RWPE1 (cell line): Measurements from ENCODE around the gene RUVBL1.

ENCODE experiments used
- CTCF ChIA-PET: fragments of 350-600 bp; sonication (Branson Sonifier 250); formaldehyde crosslinking; extraction: SDS; loops from one replicate; lab custom pipeline; 2021; lab: Yijun Ruan, JAX
- POLR2A ChIA-PET: fragments of 400-600 bp; formaldehyde crosslinking; extraction: SDS; loops from one replicate; lab custom pipeline; 2020; ENCODE audit warnings: antibody characterized with exemption; ENCODE audit not compliant: low non-redundant PET; lab: Yijun Ruan, JAX
- DNase-seq: peaks from one replicate; pipeline ENCODE4 v3.0.0; 2012; ENCODE audit warnings: low spot score
- H3K27ac ChIP-seq: fragments of 450-650 bp; 2 replicates; pipeline ENCODE4 v1.5.1; 2017
- TF ChIP-seq, protein P1 (sequence below): fragments of 450-650 bp; conservative IDR thresholded peaks from 2 replicates; pipeline ENCODE4 v1.5.1; 2017; ENCODE audit warnings: low read depth, mild to moderate bottlenecking

Gene RUVBL1

DNA sequence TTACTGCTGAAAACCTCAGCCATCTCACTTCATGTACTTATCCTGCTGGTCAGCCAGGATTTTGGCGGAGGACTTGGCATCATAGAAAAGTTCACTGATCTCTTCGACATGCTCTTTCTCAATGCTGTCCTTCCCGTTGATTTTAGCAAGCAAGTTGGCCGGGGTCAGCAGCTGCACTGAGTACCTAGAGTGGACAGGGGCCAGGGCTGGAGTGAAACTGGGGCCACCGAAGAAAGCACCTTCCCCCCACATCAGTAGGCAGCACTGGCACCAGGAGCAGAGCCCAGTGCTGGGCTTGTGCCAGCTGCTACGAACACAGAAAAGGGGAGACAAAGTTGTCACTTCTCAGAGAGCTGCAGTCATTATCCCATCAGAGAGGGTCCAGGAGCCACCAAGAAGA, 42.4 kb downstream of the RUVBL1 start:
- TF ChIP-seq, protein P1, sequence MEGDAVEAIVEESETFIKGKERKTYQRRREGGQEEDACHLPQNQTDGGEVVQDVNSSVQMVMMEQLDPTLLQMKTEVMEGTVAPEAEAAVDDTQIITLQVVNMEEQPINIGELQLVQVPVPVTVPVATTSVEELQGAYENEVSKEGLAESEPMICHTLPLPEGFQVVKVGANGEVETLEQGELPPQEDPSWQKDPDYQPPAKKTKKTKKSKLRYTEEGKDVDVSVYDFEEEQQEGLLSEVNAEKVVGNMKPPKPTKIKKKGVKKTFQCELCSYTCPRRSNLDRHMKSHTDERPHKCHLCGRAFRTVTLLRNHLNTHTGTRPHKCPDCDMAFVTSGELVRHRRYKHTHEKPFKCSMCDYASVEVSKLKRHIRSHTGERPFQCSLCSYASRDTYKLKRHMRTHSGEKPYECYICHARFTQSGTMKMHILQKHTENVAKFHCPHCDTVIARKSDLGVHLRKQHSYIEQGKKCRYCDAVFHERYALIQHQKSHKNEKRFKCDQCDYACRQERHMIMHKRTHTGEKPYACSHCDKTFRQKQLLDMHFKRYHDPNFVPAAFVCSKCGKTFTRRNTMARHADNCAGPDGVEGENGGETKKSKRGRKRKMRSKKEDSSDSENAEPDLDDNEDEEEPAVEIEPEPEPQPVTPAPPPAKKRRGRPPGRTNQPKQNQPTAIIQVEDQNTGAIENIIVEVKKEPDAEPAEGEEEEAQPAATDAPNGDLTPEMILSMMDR, result no peak
- ChIA-PET CTCF (interaction anchor here (1.0 kb wide), 1 partner anchor 14 kb away, joined by 5 read pairs; no protein-coding TSS in a partner anchor), POLR2A (no interaction called here)
- no peak for DNase-seq
- H3K27ac ChIP-seq, result peak overlapping the region; percentile 23

DNA sequence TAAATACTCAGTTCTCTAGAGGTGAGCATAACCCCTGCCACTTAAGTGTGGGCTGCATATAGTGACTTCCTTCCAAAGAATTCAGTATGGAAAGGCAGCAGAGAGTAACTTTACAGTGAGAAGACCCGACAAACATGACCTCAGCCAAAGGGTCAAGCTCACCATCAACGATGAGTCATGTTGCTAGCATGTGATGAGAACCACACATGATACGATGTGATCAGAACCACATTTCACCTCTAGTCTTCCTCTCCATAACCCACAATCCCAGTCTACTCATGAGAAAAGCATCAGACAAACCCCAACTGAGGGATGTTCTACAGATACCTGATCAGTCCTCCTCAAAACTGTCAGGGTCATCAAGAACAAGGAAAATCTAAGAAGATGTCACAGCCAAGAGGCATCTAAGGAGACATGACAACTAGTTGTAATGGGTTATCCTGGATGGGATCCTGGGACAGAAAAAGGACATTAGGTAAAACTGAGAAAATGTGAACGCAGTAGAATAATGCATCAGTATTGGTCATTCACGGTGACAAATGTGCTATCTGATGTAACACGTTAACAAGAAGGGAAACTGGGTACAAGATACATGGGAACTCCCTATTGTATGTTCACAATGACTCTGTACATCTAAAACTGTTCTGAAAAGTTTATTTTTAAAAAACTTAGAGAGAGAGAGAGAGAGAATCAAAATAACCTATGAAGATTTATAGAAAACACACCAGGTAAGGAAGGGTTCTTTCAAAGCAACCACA, 43.1 kb downstream of the RUVBL1 start:
- TF ChIP-seq, protein P1, result no peak
- CTCF ChIA-PET, result no interaction called here
- POLR2A ChIA-PET, result no interaction called here
- DNase-seq, result peak; percentile 34
- H3K27ac ChIP-seq, result no peak overlapping the region; the same call in 1 of the 2 replicates

DNA sequence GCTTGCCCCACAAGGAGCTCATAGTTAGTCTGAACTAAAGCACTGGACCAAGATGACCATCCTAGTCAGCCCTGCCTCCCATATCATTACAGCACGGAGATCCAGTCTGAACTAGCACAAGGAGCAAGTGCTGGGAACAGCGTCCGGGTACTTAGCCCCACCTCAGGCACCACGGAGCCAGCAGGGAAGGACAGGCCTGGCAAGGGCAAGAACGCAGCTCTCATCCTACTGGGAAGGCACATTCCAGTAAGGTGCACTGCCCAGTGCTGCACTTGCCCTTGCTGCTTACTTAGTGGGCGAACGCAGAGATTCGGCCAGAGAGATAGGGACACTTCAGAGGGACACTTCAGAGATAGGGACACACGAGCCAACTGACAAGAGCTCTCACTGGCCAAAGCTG, 43.8 kb downstream of the RUVBL1 start:
- TF ChIP-seq, protein P1, result no peak
- ChIA-PET CTCF (no interaction called here), POLR2A (no interaction called here)
- no peak for DNase-seq
- H3K27ac ChIP-seq, result no peak overlapping the region

DNA sequence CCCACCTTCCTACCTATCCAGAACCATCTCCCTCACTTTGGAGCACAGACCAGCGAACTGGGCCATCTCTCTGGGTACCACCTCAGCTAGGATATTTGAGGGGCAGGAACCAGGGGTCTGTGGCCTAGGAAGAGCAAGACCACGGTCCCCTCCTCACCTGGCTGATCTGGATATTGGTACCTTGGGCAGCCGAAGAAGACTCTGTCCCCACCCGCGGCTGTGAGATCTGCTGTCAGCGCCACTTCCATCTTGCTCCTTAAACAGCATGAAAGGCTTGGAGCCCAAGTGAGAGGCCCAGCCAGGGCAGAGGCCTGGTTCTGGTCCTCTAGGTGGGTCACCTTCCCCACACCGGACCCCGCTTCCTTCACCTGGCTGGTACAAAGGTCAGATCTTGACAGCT, 44.7 kb downstream of the RUVBL1 start:
- TF ChIP-seq, protein P1, result no peak
- no peak for DNase-seq
- CTCF ChIA-PET, result interaction anchor here (0.6 kb wide), 1 partner anchor 11 kb away, joined by 3 read pairs; no protein-coding TSS in a partner anchor
- POLR2A ChIA-PET, result no interaction called here
- H3K27ac ChIP-seq, result peak overlapping the region; percentile 25; the same call in 1 of the 2 replicates

DNA sequence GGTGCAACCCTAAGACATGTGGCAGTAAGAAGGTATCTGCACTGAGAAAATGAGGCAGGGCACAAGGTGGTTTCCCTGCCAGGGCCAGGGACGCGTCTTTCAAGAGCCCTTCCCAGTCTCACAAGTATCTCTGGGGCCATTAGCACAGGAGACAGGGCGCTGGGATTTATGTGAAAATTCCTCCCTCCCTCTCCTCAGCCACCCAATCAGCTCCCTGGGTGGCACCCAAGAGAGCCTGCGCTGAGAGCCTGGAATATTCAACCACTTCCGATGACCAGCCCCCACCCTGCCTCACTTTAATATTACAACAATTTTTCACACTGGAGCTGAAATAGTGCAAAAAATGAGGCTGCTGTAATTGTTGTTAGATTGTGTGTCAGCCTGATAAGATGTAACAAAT, 45.3 kb downstream of the RUVBL1 start:
- H3K27ac ChIP-seq, result peak overlapping the region; percentile 76
- no peak for DNase-seq
- CTCF ChIA-PET, result interaction anchor here (0.6 kb wide), 1 partner anchor 10 kb away, joined by 3 read pairs; no protein-coding TSS in a partner anchor
- POLR2A ChIA-PET, result no interaction called here
- TF ChIP-seq, protein P1, result no peak

DNA sequence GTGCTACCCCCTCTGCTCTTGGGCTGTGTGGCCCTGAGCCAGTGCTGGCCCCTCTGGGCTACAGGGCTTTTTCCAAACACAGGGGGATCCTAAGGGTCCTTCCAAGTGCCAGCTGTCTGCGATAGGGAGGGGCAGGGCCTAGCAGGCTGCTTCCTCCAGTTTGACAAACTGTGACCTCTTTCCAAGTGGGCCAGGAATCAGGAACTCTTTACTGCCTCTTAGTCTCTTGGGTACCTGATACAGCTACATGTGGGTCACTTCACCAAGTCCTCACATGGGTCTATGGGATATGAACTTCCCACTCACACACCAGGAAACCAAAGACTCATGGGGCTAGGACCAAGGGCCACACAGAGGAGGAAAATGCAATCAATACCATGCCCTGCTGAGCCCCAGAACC, 45.9 kb downstream of the RUVBL1 start:
- H3K27ac ChIP-seq, result peak overlapping the region; percentile 76
- CTCF ChIA-PET, result no interaction called here
- POLR2A ChIA-PET, result no interaction called here
- TF ChIP-seq, protein P1, result no peak
- no peak for DNase-seq
